DOHH2 (cell line): ENCODE data around the gene FPR2.

Source experiments
- H3F3A ChIP-seq: fragments of 200-600 bp; sonication (generic), shearing (Covaris generic); 2 replicates; pipeline ENCODE4 v1.6.0; 2016; ENCODE audit warnings: antibody characterized with exemption, mild to moderate bottlenecking; ENCODE audit not compliant: control insufficient read depth, insufficient read depth
- H3K27ac ChIP-seq: fragments of 200-600 bp; sonication (generic); 2 replicates; pipeline ENCODE4 v1.5.1; 2014; ENCODE audit warnings: low read depth, mild to moderate bottlenecking, low read length, moderate library complexity
- H3K27me3 ChIP-seq: fragments of 200-600 bp; sonication (generic); 2 replicates; pipeline ENCODE4 v1.6.1; 2014; ENCODE audit warnings: mild to moderate bottlenecking, low read length, mixed read lengths; ENCODE audit not compliant: control insufficient read depth
- H3K36me3 ChIP-seq: fragments of 200-600 bp; sonication (generic); 2 replicates; pipeline ENCODE4 v1.6.1; 2014; ENCODE audit warnings: mild to moderate bottlenecking, low read length, moderate library complexity, mixed read lengths; ENCODE audit not compliant: control insufficient read depth
- H3K4me1 ChIP-seq: fragments of 200-600 bp; sonication (generic); 2 replicates; pipeline ENCODE4 v1.6.1; 2014; ENCODE audit warnings: mild to moderate bottlenecking, low read length, mixed read lengths; ENCODE audit not compliant: control insufficient read depth
- H3K4me2 ChIP-seq: fragments of 200-600 bp; sonication (generic); 2 replicates; pipeline ENCODE4 v1.6.0; 2014; ENCODE audit warnings: mild to moderate bottlenecking, low read length, moderate library complexity
- H3K4me3 ChIP-seq: fragments of 200-600 bp; sonication (generic); 2 replicates; pipeline ENCODE4 v1.5.1; 2014; ENCODE audit warnings: mild to moderate bottlenecking, low read length, mixed read lengths
- H3K79me2 ChIP-seq: fragments of 200-600 bp; sonication (generic); 2 replicates; pipeline ENCODE4 v1.6.1; 2014; ENCODE audit warnings: mild to moderate bottlenecking, low read length, mixed read lengths; ENCODE audit not compliant: control insufficient read depth
- H3K9me2 ChIP-seq: fragments of 200-600 bp; sonication (generic); replicated peaks from 2 replicates; pipeline ENCODE4 v1.6.1; 2014; ENCODE audit warnings: mild to moderate bottlenecking, low read length, mixed read lengths; ENCODE audit not compliant: control insufficient read depth
- H3K9me3 ChIP-seq: fragments of 200-600 bp; sonication (generic); 2 replicates; pipeline ENCODE4 v1.6.1; 2014; ENCODE audit warnings: antibody characterized with exemption, low read length, mixed read lengths; ENCODE audit not compliant: control insufficient read depth, insufficient read depth
- H4K20me1 ChIP-seq: fragments of 200-600 bp; sonication (generic); 2 replicates; pipeline ENCODE4 v1.6.0; 2014; ENCODE audit warnings: low read depth, mild to moderate bottlenecking, antibody characterized with exemption, low read length, moderate library complexity; ENCODE audit not compliant: control insufficient read depth, insufficient read depth
- CTCF ChIP-seq: fragments of 200-600 bp; sonication (generic); IDR thresholded peaks from one replicate; pipeline ENCODE4 v1.5.1; 2014; ENCODE audit warnings: antibody characterized with exemption, mild to moderate bottlenecking, low read depth, low read length; ENCODE audit not compliant: poor library complexity, severe bottlenecking
- EZH2phosphoT487 ChIP-seq: fragments of 200-600 bp; sonication (generic); IDR thresholded peaks from 2 replicates; pipeline ENCODE4 v1.6.1; 2017; ENCODE audit warnings: borderline replicate concordance, mild to moderate bottlenecking, antibody characterized with exemption, low read length, moderate library complexity, mixed read lengths

Gene FPR2

GRCh38 chr19:51798062-51798461 is 37.1 kb downstream of the FPR2 start:
- Histone ChIP-seq H3K36me3 (no peaks in the 10 kb centered on the region), H4K20me1 (no peaks in the 10 kb centered on the region), H3K4me1 (no peaks in the 10 kb centered on the region), H3F3A (no peaks in the 10 kb centered on the region), H3K79me2 (no peaks in the 10 kb centered on the region), H3K9me2 (no peaks in the 10 kb centered on the region), H3K27me3 (no peaks in the 10 kb centered on the region), H3K9me3 (no peaks in the 10 kb centered on the region; the same call in 1 of the 2 replicates), H3K27ac (no peak overlapping the region), H3K4me3 (no peak overlapping the region), H3K4me2 (no peak overlapping the region)
- TF ChIP-seq CTCF (no peak), EZH2phosphoT487 (no peak)

- no peaks in the 10 kb centered on the region for H3F3A ChIP-seq
- H3K4me3 ChIP-seq: no peak overlapping the region
- H3K27me3 ChIP-seq: no peaks in the 10 kb centered on the region
- H4K20me1 ChIP-seq: no peaks in the 10 kb centered on the region
- H3K9me2 ChIP-seq: no peaks in the 10 kb centered on the region
- no peak for TF ChIP-seq CTCF
- no peak for TF ChIP-seq EZH2phosphoT487
- no peaks in the 10 kb centered on the region; the same call in 1 of the 2 replicates for H3K9me3 ChIP-seq
- no peaks in the 10 kb centered on the region for H3K4me1 ChIP-seq
- no peak overlapping the region for H3K4me2 ChIP-seq
- no peaks in the 10 kb centered on the region for H3K79me2 ChIP-seq
- H3K36me3 ChIP-seq: no peaks in the 10 kb centered on the region
- H3K27ac ChIP-seq: no peak overlapping the region
Measured at GRCh38 chr19:51799034-51799773, 38.2 kb downstream of the FPR2 start.

- Histone ChIP-seq H3K9me3 (no peaks in the 10 kb centered on the region; the same call in 1 of the 2 replicates), H3K27ac (no peak overlapping the region), H3K36me3 (no peaks in the 10 kb centered on the region), H3F3A (no peaks in the 10 kb centered on the region), H3K79me2 (no peaks in the 10 kb centered on the region), H3K9me2 (no peaks in the 10 kb centered on the region), H3K27me3 (no peaks in the 10 kb centered on the region), H3K4me2 (no peak overlapping the region), H3K4me3 (no peak overlapping the region), H4K20me1 (no peaks in the 10 kb centered on the region), H3K4me1 (no peaks in the 10 kb centered on the region)
- TF ChIP-seq EZH2phosphoT487 (no peak), CTCF (no peak)
Measured at GRCh38 chr19:51799774-51800472, 38.9 kb downstream of the FPR2 start.
